SU-DHL-6 (cell line): ENCODE results near the gene TUBGCP6.
"Not testable (repeated sequence)": the region's sequence is repeated elsewhere in the genome, so short reads cannot be mapped to it uniquely, and the experiment has no call there.

ENCODE experiments used
- H2AFZ ChIP-seq: fragments of 200-600 bp; sonication (generic); 2 replicates; pipeline ENCODE4 v1.6.1; 2014; ENCODE audit warnings: low read depth, mild to moderate bottlenecking, moderate library complexity, mixed read lengths, antibody characterized with exemption, low read length; ENCODE audit not compliant: severe bottlenecking
- H3F3A ChIP-seq: fragments of 200-600 bp; shearing (Covaris generic); 2 replicates; pipeline ENCODE4 v1.6.0; 2016; ENCODE audit warnings: antibody characterized with exemption, mild to moderate bottlenecking; ENCODE audit not compliant: insufficient read depth
- H3K27ac ChIP-seq: fragments of 200-600 bp; sonication (generic); 2 replicates; pipeline ENCODE4 v1.5.1; 2016; ENCODE audit warnings: low read depth, mild to moderate bottlenecking, low read length, moderate library complexity, mixed read lengths
- H3K27me3 ChIP-seq: fragments of 200-600 bp; sonication (generic), shearing (Covaris generic); 2 replicates; pipeline ENCODE4 v1.6.0; 2014; ENCODE audit warnings: mild to moderate bottlenecking, low read length
- H3K36me3 ChIP-seq: fragments of 200-600 bp; sonication (generic); 2 replicates; pipeline ENCODE4 v1.6.1; 2014; ENCODE audit warnings: mild to moderate bottlenecking, low read length, mixed read lengths
- H3K4me2 ChIP-seq: fragments of 300-600, 200-600 bp; shearing (Covaris generic), sonication (generic); 2 replicates; pipeline ENCODE4 v1.6.0; 2014; ENCODE audit warnings: low read length, low read depth, mild to moderate bottlenecking; ENCODE audit not compliant: poor library complexity, severe bottlenecking
- H3K4me3 ChIP-seq: fragments of 200-600 bp; sonication (generic); 2 replicates; pipeline ENCODE4 v1.5.1; 2014; ENCODE audit warnings: antibody characterized with exemption, low read length, mild to moderate bottlenecking, mixed read lengths; ENCODE audit not compliant: insufficient read depth, poor library complexity, severe bottlenecking
- H3K79me2 ChIP-seq: fragments of 200-600 bp; sonication (generic); 2 replicates; pipeline ENCODE4 v1.6.1; 2014; ENCODE audit warnings: mild to moderate bottlenecking, low read length, moderate library complexity; ENCODE audit not compliant: insufficient read depth
- H3K9ac ChIP-seq: fragments of 200-600 bp; sonication (generic); 2 replicates; pipeline ENCODE4 v1.7.0; 2014; ENCODE audit warnings: mild to moderate bottlenecking, low read length
- H3K9me2 ChIP-seq: fragments of 200-600 bp; sonication (generic); replicated peaks from 2 replicates; pipeline ENCODE4 v1.6.1; 2014; ENCODE audit warnings: low read length; ENCODE audit not compliant: insufficient read depth
- H3K9me3 ChIP-seq: fragments of 200-600 bp; sonication (generic); 2 replicates; pipeline ENCODE4 v1.6.1; 2014; ENCODE audit warnings: low read length, mixed read lengths; ENCODE audit not compliant: insufficient read depth
- H4K20me1 ChIP-seq: fragments of 200-600 bp; sonication (generic); 2 replicates; pipeline ENCODE4 v1.6.1; 2014; ENCODE audit warnings: low read depth, mild to moderate bottlenecking, antibody characterized with exemption, low read length, moderate library complexity, mixed read lengths
- EZH2phosphoT487 ChIP-seq: fragments of 200-600 bp; sonication (generic), shearing (Covaris generic); conservative IDR thresholded peaks from 2 replicates; pipeline ENCODE4 v1.6.1; 2018; ENCODE audit warnings: mild to moderate bottlenecking, antibody characterized with exemption, low read length, moderate library complexity, mixed read lengths
- TF ChIP-seq, protein P1 (sequence below): fragments of 200-600 bp; sonication (generic); IDR thresholded peaks from one replicate; pipeline ENCODE4 v1.5.1; 2017; ENCODE audit warnings: antibody characterized with exemption, mild to moderate bottlenecking, low read length, moderate library complexity; ENCODE audit not compliant: insufficient read depth, poor library complexity, severe bottlenecking

Gene TUBGCP6

DNA sequence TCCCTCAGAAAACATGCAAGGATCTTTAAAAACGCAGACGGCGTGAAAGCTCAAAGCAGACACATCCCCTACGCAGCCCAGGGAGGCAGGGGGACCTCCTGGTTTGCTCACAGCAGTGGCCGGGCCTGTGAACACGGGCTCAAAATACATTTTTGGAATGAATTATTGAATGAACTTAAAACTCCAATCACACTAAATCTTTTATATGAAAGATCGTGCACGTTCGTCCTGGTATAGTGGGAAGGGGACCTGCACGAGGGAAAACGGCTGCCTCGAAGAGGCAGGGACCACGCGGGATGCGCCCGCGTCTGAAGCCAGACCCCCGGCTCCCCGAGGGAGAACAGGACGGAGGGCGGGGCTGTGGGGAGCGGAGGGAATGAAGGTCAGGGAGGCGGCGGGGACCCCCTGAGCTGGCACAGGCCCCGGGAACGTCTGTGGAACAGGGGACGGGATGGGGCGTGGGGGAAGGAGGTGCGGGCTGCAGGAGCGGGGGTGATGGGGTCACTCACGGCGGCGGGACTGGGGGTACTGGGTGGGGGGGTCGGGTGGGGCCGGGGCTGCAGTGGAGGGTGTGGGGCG, 75.6 kb downstream of the TUBGCP6 start:
- Histone ChIP-seq H2AFZ (no peak overlapping the region), H3K79me2 (no peaks in the 10 kb centered on the region), H3K9me3 (no peaks in the 10 kb centered on the region), H3F3A (no peaks in the 10 kb centered on the region), H3K9me2 (no peaks in the 10 kb centered on the region), H3K4me2 (no peak overlapping the region), H4K20me1 (no peaks in the 10 kb centered on the region), H3K36me3 (no peaks in the 10 kb centered on the region), H3K4me3 (no peak overlapping the region), H3K27me3 (no peaks in the 10 kb centered on the region), H3K9ac (no peak overlapping the region), H3K27ac (no peak overlapping the region)
- TF ChIP-seq, protein P1, sequence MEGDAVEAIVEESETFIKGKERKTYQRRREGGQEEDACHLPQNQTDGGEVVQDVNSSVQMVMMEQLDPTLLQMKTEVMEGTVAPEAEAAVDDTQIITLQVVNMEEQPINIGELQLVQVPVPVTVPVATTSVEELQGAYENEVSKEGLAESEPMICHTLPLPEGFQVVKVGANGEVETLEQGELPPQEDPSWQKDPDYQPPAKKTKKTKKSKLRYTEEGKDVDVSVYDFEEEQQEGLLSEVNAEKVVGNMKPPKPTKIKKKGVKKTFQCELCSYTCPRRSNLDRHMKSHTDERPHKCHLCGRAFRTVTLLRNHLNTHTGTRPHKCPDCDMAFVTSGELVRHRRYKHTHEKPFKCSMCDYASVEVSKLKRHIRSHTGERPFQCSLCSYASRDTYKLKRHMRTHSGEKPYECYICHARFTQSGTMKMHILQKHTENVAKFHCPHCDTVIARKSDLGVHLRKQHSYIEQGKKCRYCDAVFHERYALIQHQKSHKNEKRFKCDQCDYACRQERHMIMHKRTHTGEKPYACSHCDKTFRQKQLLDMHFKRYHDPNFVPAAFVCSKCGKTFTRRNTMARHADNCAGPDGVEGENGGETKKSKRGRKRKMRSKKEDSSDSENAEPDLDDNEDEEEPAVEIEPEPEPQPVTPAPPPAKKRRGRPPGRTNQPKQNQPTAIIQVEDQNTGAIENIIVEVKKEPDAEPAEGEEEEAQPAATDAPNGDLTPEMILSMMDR: no peak
- no peak for TF ChIP-seq EZH2phosphoT487

DNA sequence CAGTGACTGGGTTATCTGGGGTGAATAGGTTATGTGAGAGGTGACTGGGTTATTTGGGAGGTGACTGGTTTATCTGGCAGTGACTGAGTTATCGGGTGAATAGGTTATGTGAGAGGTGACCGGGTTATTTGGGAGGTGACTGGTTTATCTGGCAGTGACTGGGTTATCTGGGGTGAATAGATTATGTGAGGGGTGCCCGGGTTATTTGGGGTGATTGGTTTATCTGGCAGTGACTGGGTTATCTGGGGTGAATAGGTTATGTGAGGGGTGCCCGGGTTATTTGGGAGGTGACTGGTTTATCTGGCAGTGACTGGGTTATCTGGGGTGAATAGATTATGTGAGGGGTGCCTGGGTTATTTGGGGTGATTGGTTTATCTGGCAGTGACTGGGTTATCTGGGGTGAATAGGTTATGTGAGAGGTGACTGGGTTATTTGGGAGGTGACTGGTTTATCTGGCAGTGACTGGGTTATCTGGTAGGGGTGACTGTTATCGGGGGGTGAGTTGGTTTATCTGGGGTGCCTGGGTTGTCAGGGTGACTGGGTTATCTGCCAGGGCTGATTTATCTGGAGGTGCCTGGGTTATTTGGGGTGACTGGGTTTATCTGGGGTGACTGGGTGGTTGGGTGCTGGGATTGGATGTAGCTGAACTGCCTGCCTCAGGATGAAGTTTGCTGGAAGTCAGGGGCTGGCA, 76.2 kb downstream of the TUBGCP6 start:
- H2AFZ ChIP-seq, H3K9ac ChIP-seq, H3K79me2 ChIP-seq, H3K9me2 ChIP-seq, H4K20me1 ChIP-seq, H3K4me2 ChIP-seq, H3F3A ChIP-seq, H3K36me3 ChIP-seq, H3K9me3 ChIP-seq, H3K27me3 ChIP-seq, H3K27ac ChIP-seq, H3K4me3 ChIP-seq: not testable (repeated sequence)

DNA sequence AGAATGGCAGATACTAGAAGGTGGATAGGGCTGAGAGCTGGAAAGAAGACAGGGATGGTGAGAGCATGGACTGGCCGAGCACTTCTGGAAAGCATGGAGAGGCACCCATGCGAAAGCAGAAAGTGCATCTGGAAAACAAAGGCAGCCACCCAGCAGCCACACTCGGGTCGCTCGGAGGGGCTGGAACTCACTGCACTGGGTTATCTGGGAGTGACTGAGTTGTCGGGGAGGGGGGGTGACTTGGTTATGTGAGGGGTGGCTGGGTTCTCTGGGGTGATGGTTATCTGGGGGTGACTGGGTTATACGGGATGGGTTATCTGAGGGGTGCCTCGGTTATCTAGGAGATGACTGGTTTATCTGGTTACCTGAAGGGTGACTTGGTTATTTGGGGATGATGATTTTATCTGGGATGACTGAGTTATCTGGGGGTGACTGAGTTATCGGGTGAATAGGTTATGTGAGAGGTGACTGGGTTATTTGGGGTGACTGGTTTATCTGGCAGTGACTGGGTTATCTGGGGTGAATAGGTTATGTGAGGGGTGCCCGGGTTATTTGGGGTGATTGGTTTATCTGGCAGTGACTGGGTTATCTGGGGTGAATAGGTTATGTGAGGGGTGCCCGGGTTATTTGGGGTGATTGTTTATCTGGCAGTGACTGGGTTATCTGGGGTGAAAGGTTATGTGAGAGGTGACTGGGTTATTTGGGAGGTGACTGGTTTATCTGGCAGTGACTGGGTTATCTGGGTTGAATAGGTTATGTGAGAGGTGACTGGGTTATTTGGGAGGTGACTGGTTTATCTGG, 76.9 kb downstream of the TUBGCP6 start:
- no peaks in the 10 kb centered on the region for H3K79me2 ChIP-seq
- no peak overlapping the region for H3K9ac ChIP-seq
- no peak overlapping the region for H3K27ac ChIP-seq
- TF ChIP-seq, protein P1: no peak
- no peak for TF ChIP-seq EZH2phosphoT487
- no peaks in the 10 kb centered on the region for H3K9me3 ChIP-seq
- no peaks in the 10 kb centered on the region for H3K27me3 ChIP-seq
- H3K4me2 ChIP-seq: no peak overlapping the region
- H3K36me3 ChIP-seq: no peaks in the 10 kb centered on the region
- no peaks in the 10 kb centered on the region for H4K20me1 ChIP-seq
- H2AFZ ChIP-seq: no peak overlapping the region
- no peak overlapping the region for H3K4me3 ChIP-seq
- H3K9me2 ChIP-seq: no peaks in the 10 kb centered on the region
- no peaks in the 10 kb centered on the region for H3F3A ChIP-seq
